CD4-positive, alpha-beta T cell treated with Interleukin-4 for 4 hours (primary cell): ENCODE results near the gene ZC3H10.
A peak's percentile ranks its signal among the peaks of the same experiment; 100 is the strongest.
"Not testable (repeated sequence)": the region's sequence is repeated elsewhere in the genome, so short reads cannot be mapped to it uniquely, and the experiment has no call there.

Source experiments
- DNase-seq: peaks from one replicate; pipeline ENCODE4 v3.0.0-alpha.2; 2020

Gene ZC3H10

DNA sequence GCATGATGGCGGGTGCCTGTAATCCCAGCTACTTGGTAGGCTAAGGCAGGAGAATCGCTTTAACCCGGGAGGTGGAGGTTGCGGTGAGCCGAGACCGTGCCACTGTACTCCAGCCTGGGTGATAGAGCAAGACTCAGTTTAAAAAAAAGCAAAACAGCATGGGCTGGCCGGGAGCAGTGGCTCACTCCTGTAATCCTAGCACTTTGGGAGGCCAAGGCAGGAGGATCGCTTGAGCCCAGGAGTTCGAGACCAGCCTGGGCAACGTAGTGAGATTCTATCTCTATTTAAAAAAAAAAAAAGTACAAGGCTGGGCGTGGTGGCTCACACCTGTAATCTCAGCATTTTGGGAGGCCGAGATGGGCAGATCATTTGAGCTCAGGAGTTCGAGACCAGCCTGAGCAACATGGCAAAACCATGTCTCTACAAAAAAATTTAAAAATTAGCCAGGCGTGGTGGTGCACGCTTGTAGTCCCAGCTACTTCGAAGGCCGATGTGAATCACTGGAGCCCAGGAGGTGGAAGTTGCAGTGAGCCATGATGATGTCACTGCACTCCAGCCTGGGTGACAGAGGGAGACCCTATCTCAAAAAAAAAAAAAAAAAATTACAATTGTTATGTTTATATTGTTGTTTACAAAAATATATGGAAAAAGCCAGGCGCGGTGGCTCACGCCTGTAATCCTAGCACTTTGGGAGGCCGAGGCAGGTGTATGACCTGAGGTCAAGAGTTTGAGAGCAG lies 38.6 kb downstream of the ZC3H10 start:
- not testable (repeated sequence) for DNase-seq

DNA sequence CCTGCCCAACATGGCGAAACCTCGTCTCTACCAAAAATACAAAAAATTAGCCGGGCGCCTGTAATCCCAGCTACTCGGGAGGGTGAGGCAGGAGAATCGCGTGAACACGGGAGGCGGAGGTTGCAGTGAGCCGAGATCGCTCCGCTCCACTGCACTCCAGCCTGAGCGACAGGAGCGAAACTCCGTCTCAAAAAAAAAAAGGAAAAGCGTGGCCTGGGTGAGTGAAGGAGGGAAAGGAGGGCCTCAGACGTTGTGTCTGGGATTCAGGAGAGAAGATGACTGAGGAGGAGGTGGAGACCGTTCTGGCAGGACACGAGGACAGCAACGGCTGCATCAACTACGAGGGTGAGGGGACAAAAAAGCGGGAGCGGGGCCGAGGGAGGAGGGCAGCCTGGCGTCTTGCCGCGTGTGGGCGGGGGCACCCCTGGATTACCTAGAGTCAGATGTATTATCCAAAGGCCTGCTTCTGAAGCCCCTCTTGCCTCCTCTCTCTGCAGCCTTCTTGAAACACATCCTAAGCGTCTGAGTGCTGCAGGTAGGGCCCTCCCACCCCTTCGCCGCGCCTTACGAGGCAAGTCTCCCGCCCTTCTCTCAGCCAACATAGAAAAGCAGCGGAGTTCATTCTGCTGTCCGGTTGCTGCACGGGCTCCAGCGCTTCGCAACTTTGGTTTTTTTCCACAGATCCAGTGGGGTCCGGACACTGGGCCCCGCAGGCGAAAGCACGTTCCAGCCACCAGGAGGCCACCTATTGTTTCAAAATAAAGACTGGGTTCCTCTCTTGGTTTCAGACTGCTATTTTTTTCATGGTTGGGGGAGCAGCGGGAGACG lies 39.3 kb downstream of the ZC3H10 start:
- peak; percentile 72 for DNase-seq

DNA sequence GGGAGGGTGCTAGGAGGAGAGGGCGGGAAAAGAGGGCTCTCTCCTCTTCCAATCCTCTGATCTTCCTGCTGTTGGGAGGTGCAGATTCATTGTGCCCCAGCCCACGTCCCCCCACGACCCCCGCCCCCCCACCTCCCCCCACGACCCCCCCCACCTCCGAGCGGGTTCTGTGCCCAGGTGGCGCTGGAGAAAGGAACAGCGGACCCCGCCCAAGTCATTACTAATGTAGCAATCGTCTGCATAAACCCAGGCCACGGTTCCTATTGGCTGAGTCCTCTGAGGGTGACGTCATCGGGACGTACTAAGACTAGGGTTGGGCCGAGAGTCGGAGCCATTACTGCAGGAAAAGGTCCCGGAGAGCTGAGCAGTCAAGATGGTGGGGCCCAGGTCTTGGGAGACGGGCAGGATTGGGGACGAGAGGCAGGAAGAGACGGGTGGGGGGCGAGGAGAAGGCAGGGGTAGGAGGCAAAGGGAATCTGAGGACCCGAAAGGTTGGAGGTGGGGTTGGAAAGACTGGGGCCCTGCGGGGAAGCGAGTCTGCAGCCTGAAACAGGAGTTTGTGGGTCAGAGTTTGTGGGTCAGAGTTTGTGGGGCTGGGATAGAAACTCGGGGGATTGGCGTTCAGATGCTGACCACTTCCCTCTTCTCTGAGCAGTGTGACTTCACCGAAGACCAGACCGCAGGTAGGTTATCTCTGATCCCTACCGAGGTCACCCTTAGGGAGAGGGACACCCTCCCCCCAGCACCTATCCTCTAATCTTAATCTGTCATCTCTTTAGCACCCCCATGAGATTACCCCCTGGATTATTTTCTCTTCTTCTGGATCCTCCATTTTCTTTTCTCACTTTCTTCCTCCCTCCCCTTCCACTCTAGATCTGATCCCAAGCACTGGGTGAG lies 40.2 kb downstream of the ZC3H10 start, which contains the start of gene MYL6:
Gene MYL6, plus strand, starts transcription at position 331 of the 897 bp plus-strand sequence. Its CDS starts 43 bp downstream, at position 374.
- peak; percentile 96 for DNase-seq

DNA sequence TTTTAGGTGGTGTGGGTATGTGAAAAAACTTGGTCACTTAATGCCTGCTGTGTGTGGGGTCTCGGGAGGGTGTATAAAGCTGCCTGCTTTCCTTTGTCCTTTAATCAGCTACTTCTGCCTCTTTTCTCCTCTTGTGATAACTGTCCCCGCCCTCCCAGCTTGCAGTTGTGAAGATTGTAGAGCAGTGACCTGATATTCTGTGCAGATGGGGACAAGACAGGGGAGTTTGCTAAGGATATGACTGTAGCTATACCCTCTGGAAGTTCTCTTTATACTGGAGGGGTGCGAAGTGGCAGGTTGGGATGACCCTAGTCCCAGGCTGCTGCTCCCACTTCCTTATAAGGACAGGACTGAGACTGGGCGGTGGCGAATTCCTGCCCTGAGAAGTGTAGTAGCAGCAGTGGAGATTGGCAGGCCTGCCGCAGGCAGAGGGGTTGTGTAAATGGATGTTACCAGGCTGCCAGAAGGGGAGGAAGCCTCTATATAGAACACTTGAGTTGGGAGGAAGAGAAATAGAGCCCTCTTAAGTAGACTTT lies 40.9 kb downstream of the ZC3H10 start:
- DNase-seq, result peak; percentile 33

DNA sequence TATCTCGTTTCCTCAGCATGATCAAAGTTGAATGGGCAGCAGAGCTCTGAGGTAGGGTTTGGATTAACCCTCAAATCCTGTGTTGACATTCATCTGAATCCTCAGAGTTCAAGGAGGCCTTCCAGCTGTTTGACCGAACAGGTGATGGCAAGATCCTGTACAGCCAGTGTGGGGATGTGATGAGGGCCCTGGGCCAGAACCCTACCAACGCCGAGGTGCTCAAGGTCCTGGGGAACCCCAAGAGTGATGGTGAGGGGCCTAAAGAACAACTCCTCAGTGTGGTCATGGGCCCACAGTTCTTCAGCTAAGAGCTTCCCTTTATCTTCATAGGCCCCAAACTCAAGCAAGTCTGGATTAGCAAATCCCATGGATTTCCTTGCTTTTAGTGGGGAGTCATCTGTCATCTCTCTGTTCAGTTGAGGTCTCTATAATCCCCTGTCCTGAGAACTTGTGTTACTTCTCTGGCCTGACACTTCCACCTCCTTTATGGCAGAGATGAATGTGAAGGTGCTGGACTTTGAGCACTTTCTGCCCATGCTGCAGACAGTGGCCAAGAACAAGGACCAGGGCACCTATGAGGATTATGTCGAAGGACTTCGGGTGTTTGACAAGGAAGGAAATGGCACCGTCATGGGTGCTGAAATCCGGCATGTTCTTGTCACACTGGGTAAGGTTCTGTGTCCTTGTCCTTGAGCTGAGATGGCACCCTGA lies 41.6 kb downstream of the ZC3H10 start:
- DNase-seq, result no peak

DNA sequence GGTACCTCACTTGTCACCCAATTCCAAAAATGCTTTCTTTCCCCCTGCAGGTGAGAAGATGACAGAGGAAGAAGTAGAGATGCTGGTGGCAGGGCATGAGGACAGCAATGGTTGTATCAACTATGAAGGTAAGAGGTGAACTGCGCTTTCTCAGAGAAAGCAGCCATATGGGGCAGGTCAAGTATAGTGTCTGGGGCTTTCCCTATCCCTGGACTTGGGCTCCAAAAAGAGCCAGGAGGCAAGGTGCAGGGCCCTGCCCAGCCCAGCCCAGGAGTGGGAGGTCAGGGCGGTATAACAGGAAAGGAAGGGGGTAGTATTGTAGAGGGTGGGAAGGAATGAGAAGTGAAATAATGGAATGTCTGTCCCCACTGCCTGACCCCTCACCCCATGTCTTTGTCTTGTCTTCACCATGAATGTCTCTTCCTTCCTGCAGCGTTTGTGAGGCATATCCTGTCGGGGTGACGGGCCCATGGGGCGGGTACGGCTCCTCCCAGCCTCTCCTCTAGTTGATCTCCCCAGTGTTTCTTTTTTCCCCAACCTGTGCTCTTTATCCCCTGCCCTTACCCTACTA lies 42.2 kb downstream of the ZC3H10 start:
- peak; percentile 71 for DNase-seq

DNA sequence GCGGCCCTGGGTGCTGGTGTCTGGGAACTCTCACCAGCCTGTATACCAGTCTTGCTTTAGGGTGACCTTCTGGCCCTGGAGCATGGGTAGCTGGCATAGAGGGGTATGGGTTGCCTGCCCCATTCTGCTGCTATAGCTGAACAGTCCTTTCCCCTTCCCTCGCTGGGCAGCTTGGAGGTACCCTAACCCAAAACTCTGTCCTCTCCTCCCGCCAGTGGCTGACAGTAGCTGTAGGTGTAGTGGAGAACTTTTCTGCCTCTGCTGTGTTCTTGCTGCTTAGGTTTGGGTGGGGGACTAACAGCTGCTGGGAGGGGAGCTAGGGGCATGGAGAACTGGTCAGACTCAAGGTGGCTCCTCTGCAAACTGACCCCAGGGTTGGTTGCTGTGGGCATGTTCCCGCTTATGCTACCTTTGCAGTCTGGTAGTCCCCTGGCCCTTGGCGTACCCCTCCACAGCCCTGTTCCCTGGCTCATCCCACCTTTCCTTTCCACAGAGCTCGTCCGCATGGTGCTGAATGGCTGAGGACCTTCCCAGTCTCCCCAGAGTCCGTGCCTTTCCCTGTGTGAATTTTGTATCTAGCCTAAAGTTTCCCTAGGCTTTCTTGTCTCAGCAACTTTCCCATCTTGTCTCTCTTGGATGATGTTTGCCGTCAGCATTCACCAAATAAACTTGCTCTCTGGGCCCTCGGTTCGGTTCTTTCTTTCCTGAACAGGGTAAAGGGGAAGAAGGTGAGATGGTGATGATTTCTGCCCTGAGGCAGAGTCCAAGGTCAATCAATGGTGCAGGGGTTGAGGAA lies 43.0 kb downstream of the ZC3H10 start:
- DNase-seq, result no peak

DNA sequence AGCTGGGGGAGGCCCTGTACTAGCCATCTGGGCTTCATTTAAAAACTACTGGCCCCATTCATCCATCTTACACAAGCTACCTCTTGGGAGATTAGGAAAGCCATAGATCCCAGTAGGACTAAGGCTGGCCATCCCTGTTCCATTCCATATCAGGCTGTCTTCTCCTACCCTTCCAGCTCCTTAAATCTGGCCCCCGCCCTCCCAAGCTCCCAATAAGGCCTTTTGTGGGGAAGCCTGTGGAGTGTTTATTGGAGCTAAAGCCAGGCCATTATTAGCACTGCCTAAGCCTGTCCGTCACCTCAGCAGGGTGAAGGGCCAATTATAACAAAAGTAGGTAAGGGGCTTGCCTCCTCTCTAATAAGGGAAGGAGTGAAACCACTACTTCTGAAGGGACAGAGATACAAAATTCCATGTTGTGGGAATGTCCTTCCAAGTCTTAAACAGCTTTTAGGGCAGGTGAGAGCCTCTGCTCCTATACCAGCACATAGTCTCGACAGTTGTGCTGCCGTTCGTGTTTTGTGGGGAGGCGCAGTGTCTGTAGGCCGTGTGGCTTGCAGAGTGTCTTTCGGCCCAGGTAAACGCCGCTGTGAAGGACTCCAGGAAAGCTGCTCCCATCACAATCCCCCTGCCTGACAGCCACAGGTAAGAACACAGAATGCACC lies 43.8 kb downstream of the ZC3H10 start:
- no peak for DNase-seq

DNA sequence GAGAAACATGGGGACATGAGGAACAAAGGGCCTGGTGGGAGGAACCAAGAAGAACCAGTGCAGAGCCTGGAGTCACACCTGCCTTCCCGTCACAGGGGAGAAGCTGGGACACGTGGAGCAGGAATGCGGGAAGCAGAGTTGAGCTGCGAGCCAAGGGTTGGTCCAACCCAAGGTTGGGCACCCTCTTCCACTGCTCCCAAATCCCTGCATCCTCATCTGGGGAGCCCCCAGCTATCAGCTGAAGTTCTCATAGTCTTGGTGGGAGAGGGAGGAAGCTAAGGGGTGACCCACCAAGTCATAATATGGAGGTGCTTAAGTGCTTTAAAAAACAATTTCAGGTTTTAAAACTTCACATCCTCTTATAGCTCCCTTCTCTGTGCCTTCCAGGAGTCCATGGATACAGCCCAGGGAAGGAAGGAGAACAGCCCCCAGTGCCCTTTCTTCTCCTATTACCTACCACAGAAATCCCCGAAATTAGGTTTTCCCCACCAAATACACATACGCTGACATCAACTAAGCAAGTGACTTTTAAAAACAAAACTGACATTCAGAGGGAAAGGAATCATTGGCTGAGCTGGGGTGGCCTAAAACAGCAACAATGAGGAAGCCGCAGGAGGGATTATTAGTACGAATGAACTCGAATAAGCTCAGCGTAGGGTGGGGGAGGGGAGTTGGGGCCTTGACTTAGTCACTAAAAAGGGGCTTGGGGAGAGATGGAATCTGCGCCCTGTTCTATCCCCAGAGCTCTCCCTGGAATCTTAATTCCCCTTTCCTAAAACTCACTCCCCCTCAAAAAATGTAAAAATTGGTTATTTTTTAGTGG lies 44.6 kb downstream of the ZC3H10 start:
- no peak for DNase-seq

DNA sequence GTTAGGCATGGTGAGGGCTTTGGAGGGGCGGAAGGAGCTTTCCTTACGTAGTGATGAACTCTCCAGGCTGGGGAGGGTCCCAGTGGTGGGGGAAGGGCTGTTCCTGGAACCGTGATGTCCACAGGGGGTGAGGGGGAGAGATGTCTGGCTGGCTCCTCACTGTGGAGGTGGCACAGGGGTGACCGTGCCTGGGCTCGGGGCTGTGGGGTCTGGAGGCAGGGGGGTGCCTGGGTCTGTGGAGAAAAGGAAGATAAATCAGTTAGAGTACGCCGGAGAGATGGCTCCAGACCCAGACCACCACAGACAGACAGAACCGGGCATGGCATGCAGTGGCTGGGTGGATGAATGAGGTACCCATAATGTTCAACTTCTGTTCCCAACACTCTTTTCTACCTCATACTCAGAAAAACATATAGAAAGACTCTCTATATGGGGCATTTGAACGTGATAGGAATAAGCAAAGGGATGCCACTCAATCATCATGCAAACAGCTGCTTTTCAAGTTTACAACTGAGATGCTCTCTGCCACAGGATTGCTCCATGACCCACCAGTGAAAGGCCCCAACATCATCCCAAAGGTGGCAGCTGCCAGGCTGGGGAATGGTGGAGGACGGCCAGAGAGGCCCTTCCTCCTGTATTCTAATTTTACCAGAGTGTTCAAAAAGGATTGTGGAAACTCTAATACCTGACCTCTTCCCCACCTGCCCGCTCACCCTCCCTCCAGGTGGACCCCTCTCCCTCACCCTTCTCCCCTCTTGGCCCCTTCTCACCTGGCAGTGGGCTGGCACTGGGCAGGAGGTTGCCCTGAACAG lies 45.7 kb downstream of the ZC3H10 start:
- DNase-seq, result no peak

DNA sequence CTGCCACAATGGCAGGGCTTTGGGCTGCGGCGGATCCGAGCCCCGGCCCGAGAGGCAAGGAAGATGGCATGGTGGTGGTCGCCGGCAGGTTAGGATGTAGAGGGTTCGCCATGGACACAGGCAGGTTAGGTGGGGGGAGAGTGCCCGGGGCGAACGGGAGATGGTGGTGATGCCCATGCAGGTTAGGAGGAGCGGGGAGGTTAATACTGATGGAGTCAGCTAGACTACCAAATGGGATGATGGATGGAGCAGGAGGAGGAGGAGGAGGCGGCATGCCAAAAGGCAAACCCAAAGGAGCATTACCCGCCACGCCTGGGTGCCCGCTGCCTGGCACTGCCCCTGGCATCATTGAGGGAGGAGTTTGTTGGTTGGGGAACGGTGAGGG lies 46.3 kb downstream of the ZC3H10 start:
- no peak for DNase-seq

DNA sequence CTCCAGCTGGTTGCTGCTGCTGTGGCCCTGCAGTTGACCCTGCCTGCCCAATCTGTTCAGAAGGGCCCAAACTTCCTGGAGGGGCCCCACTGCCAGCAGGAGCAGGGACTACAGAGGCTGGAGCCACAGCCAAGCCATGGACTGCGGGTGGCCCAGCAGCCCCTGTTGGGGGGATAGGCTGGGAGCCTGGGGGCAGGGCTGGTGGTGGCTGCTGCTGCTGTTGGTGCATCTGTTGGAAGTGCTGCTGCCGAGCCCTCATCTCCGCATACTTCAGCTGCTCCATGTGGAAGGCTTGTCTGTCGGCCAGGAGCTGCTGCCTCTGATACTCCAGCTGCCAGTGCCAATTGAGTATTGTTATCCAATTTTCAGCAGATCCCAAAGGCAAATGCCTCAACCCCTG lies 47.3 kb downstream of the ZC3H10 start:
- no peak for DNase-seq

DNA sequence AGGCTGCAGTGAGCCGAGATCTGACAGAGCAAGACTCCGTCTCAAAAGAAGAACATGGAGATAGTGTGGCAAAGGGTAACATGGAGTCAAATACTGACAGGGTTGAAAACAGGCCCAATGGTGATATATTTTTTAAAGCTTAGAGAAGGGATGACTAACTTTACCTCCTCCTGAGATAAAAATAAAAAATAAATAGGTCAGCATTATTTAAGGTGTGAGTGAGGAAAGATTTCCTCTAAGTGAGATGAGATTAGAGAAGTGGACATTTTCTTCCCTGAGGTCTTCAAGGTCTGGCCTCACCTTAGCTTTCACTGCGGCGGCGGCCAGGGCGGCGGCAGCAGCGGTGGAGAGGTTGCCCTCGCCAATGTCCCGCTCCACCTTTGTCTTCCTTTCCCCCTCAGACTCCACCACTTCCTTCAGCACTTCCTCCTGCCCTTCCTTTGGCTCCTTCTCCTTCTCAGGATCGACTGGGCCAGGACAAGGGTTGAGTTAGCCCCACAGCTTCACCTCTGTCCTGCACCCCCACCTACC lies 51.2 kb downstream of the ZC3H10 start:
- no peak for DNase-seq

DNA sequence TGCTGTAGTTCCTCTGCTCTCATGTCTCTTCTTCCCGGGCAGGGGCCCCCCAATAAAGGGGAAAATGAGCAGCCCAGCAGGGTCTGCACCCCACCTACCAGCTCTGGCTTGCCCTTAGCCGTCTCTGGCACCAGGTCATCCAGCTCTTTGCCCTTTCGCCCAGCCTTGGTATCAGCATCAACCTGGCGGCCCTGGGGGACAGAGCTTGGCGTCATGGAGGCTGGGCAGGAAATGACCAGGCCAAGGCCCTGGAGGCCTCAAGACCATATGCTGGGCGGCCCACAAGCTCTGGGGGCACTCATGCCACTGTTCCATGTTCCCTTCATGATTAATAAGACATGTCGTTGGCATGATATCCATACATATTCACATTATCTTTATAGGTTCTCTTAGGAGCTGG lies 54.8 kb downstream of the ZC3H10 start:
- DNase-seq, result no peak
